ENCODE measurements around the gene PPP1R1A.

PPP1R1A gene

GRCh38 chr12:54588110-54588889 is at the start of gene PPP1R1A:
Gene PPP1R1A (minus strand): TSS chr12:54588659. CDS start chr12:54588488, 171 bp downstream.
- no peak for DNase-seq

GRCh38 chr12:54634795-54635194 is 46.3 kb upstream of the PPP1R1A start, which contains the start of gene LACRT:
Gene LACRT (minus strand): TSS chr12:54634895. CDS start chr12:54634841, 54 bp downstream.
- DNase-seq = no peak

GRCh38 chr12:54631988-54632728 is 43.7 kb upstream of the PPP1R1A start:
- DNase-seq = no peak

GRCh38 chr12:54631551-54631950 is 43.1 kb upstream of the PPP1R1A start:
- DNase-seq = no peak

- DNase-seq = no peak
These were observed 41.5 kb upstream of the PPP1R1A start for GRCh38 chr12:54629925-54630324.

- no peak for DNase-seq
These were observed 39.9 kb upstream of the PPP1R1A start for GRCh38 chr12:54628186-54628846.

- DNase-seq = no peak
These were observed 38.8 kb upstream of the PPP1R1A start for GRCh38 chr12:54627304-54627703.

- DNase-seq = no peak
These were observed 37.1 kb upstream of the PPP1R1A start for GRCh38 chr12:54625598-54625997.

- peak; percentile 3 for DNase-seq
These were observed 36.1 kb upstream of the PPP1R1A start for GRCh38 chr12:54624315-54625279.

- peak; percentile 4 for DNase-seq
These were observed 34.2 kb upstream of the PPP1R1A start for GRCh38 chr12:54622463-54623183.

- no peak for DNase-seq
These were observed 28.6 kb upstream of the PPP1R1A start for GRCh38 chr12:54616933-54617680.

GRCh38 chr12:54612225-54612750 is 23.8 kb upstream of the PPP1R1A start:
- DNase-seq = no peak

GRCh38 chr12:54611715-54612149 is 23.3 kb upstream of the PPP1R1A start:
- no peak for DNase-seq

GRCh38 chr12:54608769-54609168 is 20.3 kb upstream of the PPP1R1A start:
- no peak for DNase-seq

- DNase-seq = no peak
These were observed 19.7 kb upstream of the PPP1R1A start for GRCh38 chr12:54608156-54608555.

GRCh38 chr12:54606556-54606955 is 18.1 kb upstream of the PPP1R1A start:
- no peak for DNase-seq

- DNase-seq = no peak
These were observed 16.9 kb upstream of the PPP1R1A start for GRCh38 chr12:54605138-54605970.

GRCh38 chr12:54604436-54604835 is 16.0 kb upstream of the PPP1R1A start:
- DNase-seq = no peak

GRCh38 chr12:54603872-54604271 is 15.4 kb upstream of the PPP1R1A start:
- no peak for DNase-seq
